Measurements from ENCODE around the gene DENND4C. TPM values are rescaled to one million over a fixed set of nuclear protein-coding genes. Genes with fewer than 3 reads are reported as not detected.

Gene DENND4C
- total RNA-seq, 1 experiment from 2014 or later: 14.8 TPM

DNA sequence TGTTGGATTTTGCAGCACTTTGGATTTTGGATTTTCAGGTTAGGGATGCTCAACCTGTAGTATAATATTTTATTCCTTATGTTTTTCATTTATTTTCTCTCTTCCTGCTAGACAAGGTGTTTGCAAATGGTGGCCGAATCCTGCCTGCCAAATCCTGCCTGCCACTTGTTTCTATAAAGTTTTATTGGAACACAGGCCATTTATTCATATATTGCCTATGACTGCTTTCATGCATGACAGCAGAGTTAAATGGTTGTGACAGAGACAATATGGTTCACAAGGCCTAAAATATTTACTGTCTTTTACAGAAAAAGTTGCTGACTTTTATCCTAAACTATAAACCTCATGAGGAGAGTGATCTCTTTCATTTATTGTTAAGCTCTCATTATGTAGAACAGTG is 72.7 kb downstream of the DENND4C start:
- DNase-seq (ENCODE audit: low read depth in 1 of 2, low spot score in 2 of 2): no peak
- Histone ChIP-seq H3K27me3 (replicated peaks) (no peaks in the 10 kb centered on the region), H3K27ac (no peak overlapping the region), H3K9me3 (replicated peaks) (no peaks in the 10 kb centered on the region), H3K4me3 (no peak overlapping the region), H3K4me1 (replicated peaks) (no peaks in the 10 kb centered on the region), H3K36me3 (no peaks in the 10 kb centered on the region)

DNA sequence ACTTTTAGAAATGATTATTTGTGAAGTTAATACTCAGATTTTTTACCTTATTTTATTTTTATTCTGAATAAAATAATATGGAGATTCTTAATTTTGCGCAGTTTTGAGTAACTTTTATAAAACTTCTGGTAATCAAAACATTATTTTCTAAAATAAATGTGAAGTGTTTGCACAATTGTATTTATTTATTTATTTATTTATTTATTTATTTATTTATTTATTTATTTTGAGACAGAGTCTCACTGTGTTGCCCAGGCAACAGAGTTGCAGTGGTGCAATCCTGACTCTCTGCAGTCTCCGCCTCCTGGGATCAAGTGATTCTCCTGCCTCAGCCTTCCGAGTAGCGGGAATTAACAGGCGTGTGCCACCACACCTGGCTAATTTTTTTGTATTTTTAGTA is 76.1 kb downstream of the DENND4C start:
- Histone ChIP-seq H3K27ac (no peak overlapping the region), H3K4me3 (no peak overlapping the region), H3K27me3 (replicated peaks) (no peaks in the 10 kb centered on the region), H3K36me3 (no peaks in the 10 kb centered on the region), H3K9me3 (replicated peaks) (no peaks in the 10 kb centered on the region), H3K4me1 (replicated peaks) (no peaks in the 10 kb centered on the region)
- no peak for DNase-seq (ENCODE audit: low read depth in 1 of 2, low spot score in 2 of 2)

DNA sequence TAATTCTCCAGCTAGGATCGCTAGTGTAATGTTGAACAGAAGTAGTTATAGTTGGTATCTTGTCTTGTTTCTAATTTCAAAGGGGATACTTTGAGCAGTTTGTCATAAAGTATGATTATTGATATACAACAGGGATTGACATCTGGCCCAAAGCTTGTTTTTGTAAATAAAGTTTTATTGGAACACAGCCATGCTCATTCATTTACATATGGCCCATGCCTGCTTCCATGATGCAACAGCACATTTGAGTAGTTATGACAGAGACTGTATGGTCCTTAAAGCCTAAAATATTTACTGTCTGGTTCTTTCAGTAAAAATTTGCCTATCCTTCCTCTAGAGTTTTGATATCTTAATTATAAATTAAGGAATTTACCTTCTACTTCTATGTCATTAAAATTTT is 79.8 kb downstream of the DENND4C start:
- DNase-seq (ENCODE audit: low read depth in 1 of 2, low spot score in 2 of 2): no peak
- no peaks in the 10 kb centered on the region for H3K36me3 ChIP-seq
- H3K4me1 ChIP-seq (replicated peaks): no peaks in the 10 kb centered on the region
- H3K4me3 ChIP-seq: no peak overlapping the region
- H3K9me3 ChIP-seq (replicated peaks): no peaks in the 10 kb centered on the region
- no peaks in the 10 kb centered on the region for H3K27me3 ChIP-seq (replicated peaks)
- no peak overlapping the region for H3K27ac ChIP-seq

DNA sequence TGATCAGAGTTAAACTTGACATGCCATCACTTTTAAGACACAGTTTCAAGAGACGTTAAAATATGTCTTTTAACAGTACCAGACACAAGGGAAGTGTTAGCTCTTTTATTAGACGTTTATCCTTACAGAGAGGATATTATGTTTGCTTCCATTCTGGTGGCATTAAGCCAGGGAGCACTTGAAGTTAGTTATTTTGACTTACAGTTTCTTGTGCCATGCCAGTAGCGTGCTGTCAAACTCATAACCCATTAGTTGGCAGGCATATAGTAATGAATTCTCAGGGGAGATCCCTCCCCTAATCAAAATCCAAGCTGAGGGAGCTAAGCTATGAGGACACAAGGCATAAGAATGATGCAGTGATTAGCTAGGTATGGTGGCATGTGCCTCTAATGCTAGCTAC is 83.1 kb downstream of the DENND4C start:
- DNase-seq (ENCODE audit: low read depth in 1 of 2, low spot score in 2 of 2): no peak
- Histone ChIP-seq H3K27ac (no peak overlapping the region), H3K4me3 (no peak overlapping the region), H3K9me3 (replicated peaks) (no peaks in the 10 kb centered on the region), H3K36me3 (no peaks in the 10 kb centered on the region), H3K4me1 (replicated peaks) (no peaks in the 10 kb centered on the region), H3K27me3 (replicated peaks) (no peaks in the 10 kb centered on the region)

DNA sequence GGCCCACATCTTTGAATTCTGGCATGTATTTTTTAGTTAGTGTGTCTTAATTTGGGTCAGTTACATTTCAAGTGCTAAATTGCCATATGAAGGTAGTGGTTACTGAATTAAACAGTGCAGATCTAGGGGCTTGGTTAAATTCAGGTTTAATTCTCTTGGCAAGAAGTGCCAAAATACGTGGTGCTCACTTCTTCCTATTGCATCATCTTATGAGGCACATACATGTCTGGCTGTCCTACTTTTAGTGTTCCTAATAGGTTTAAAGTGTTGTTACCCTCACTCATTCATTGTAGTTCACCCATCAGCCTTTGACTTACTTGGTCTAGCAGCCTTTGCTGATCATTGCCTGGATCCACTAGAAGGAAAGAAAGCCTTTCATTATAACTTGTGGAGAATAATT is 90.0 kb downstream of the DENND4C start:
- Histone ChIP-seq H3K9me3 (replicated peaks) (no peaks in the 10 kb centered on the region), H3K4me1 (replicated peaks) (no peaks in the 10 kb centered on the region), H3K27me3 (replicated peaks) (no peaks in the 10 kb centered on the region), H3K27ac (no peak overlapping the region), H3K4me3 (no peak overlapping the region), H3K36me3 (no peaks in the 10 kb centered on the region)
- DNase-seq (ENCODE audit: low read depth in 1 of 2, low spot score in 2 of 2): no peak

DNA sequence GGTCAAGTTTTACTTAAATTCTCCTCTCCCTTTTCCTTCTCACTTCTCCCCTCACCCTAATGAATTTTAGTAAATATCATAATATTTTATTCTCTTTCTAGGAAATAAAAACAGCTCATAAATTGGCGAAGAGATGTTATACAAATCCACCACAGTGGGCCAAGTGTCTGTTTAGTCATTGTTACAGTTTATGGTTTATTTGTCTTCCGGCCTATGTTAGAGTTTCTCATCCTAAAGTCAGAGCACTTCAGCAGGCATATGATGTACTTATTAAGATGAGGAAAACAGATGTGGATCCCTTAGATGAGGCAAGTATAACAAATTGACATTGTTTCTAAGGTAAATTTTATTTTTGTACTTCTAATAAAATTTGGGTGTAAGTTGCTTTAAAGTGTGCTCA is 101.4 kb downstream of the DENND4C start:
- Histone ChIP-seq H3K4me3 (no peak overlapping the region), H3K4me1 (replicated peaks) (no peaks in the 10 kb centered on the region), H3K27ac (no peak overlapping the region), H3K36me3 (no peaks in the 10 kb centered on the region), H3K9me3 (replicated peaks) (no peaks in the 10 kb centered on the region), H3K27me3 (replicated peaks) (no peaks in the 10 kb centered on the region)
- DNase-seq (ENCODE audit: low read depth in 1 of 2, low spot score in 2 of 2): no peak

DNA sequence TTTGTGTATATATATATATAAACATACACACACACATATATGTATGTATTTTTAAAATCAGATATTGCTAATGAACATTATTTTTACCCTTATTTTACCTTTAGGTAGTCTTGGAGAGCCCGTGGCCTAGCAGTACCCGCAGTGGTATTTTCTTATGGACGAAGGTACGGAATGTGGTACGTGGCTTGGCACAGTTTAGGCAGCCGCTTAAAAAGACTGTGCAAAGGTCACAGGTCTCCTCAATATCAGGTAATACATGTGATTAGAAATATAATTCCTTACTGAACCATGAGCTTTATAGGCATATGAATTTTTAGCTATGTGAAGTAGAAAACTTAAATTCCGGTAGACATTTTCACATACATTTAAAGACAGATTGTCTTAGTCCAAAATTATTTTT is 105.7 kb downstream of the DENND4C start:
- Histone ChIP-seq H3K27me3 (replicated peaks) (no peaks in the 10 kb centered on the region), H3K9me3 (replicated peaks) (no peaks in the 10 kb centered on the region), H3K36me3 (no peaks in the 10 kb centered on the region), H3K27ac (no peak overlapping the region), H3K4me1 (replicated peaks) (no peaks in the 10 kb centered on the region), H3K4me3 (no peak overlapping the region)
- DNase-seq (ENCODE audit: low read depth in 1 of 2, low spot score in 2 of 2): no peak

DNA sequence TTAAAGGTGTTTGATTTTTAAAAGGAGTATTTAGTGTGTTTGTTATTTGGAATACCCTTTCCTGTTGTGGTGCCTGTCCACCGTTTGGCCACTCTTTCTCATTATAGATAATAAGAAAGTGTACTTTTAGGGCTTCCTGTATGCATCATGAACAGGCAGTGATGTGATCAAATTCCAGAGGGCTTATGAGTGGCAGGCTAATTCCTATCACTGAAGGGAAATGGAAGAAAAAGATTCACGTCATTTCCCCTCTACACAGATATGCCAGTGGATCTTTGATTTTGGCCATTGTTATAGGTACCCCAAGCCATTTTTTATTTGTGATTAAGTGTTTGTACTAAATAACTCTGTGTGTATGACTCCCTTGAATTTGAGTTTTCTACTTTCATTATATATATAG is 112.5 kb downstream of the DENND4C start:
- Histone ChIP-seq H3K9me3 (replicated peaks) (no peaks in the 10 kb centered on the region), H3K4me3 (no peak overlapping the region), H3K27me3 (replicated peaks) (no peaks in the 10 kb centered on the region), H3K27ac (no peak overlapping the region), H3K4me1 (replicated peaks) (no peaks in the 10 kb centered on the region), H3K36me3 (no peaks in the 10 kb centered on the region)
- no peak for DNase-seq (ENCODE audit: low read depth in 1 of 2, low spot score in 2 of 2)

DNA sequence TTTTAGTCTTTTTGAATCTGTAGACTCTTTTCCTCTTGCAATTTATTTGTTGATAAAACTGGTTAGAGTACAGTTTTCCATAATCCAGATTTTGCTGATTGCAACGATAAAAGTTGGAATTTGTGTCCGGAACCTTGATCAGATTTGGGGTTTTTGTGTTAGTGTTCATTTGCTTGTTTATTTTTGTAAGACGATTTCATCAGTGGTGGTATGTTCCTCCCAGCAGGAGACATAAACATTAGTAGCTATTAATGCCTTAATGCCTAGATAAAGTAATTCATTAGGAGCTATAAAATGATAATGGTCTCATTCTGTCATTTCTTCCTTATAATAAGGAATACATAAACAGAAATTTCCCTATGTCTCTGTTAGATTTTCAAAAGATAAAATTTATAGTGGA is 128.2 kb downstream of the DENND4C start:
- no peaks in the 10 kb centered on the region for H3K4me1 ChIP-seq (replicated peaks)
- no peaks in the 10 kb centered on the region for H3K27me3 ChIP-seq (replicated peaks)
- no peaks in the 10 kb centered on the region for H3K9me3 ChIP-seq (replicated peaks)
- H3K36me3 ChIP-seq: no peaks in the 10 kb centered on the region
- DNase-seq (ENCODE audit: low read depth in 1 of 2, low spot score in 2 of 2): no peak
- H3K4me3 ChIP-seq: no peak overlapping the region
- H3K27ac ChIP-seq: no peak overlapping the region

DNA sequence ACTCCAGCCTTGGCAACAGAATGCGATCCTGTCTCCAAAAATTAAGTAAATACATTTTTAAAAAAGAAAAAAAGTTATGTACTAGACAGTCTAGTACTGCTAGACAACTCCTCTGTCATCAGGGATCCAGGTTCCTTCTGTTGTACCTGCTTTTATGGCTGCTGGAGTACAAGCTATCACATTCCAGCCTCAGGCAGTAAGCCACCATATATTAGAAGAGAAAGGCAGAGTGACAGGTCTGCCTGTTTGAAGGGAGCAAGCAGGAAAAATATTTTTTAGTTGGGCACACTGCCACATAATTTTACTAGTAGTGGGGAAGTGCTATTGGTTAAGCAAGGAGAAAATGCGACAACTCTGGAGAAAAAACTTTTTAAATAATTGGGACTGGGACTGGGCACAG is 138.6 kb downstream of the DENND4C start:
- H3K9me3 ChIP-seq (replicated peaks): no peaks in the 10 kb centered on the region
- H3K4me3 ChIP-seq: no peak overlapping the region
- H3K36me3 ChIP-seq: peaks cover 9% of the 10 kb centered on the region
- H3K27me3 ChIP-seq (replicated peaks): no peaks in the 10 kb centered on the region
- H3K4me1 ChIP-seq (replicated peaks): no peaks in the 10 kb centered on the region
- DNase-seq (ENCODE audit: low read depth in 1 of 2, low spot score in 2 of 2): no peak
- H3K27ac ChIP-seq: no peak overlapping the region

DNA sequence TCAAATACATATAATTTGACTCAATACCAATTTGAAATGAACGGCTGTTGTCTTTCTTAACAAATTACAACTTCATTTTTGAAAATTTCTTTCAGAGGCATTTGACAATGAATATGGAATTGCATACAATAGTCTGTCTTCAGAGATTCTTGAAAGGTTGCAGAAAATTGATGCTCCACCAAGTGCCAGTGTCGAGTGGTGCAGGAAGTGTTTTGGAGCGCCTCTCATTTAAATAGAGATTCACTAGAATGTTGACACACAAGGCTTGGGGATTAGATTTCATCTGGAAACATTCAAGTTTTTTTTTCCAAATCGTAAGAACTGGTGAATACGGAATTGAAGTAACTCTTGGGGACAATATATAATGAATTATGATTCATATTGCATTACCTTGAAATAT is 141.4 kb downstream of the DENND4C start:
- no peak for DNase-seq (ENCODE audit: low read depth in 1 of 2, low spot score in 2 of 2)
- no peak overlapping the region for H3K4me3 ChIP-seq

DNA sequence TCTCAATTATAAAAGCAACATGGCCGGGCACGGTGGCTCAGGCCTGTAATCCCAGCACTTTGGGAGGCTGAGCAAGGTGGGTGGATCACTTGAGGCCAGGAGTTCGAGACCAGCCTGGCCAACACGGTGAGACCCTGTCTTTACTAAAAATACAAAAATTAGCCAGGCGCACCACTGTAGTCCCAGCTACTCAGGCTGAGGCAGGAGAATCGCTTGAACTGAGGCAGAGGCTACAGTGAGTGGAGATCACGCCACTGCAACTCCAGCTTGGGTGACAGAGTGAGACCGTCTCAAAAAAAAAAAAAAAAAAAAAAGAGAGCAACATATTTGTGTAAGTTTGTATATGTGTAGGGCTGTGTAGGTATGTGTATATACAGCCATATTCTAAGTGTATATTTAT is 142.1 kb downstream of the DENND4C start:
- Histone ChIP-seq H3K27me3 (replicated peaks) (no peaks in the 10 kb centered on the region), H3K9me3 (replicated peaks) (no peaks in the 10 kb centered on the region), H3K27ac (no peak overlapping the region), H3K36me3 (peaks cover 44% of the 10 kb centered on the region), H3K4me3 (no peak overlapping the region), H3K4me1 (replicated peaks) (no peaks in the 10 kb centered on the region)
- no peak for DNase-seq (ENCODE audit: low read depth in 1 of 2, low spot score in 2 of 2)

More for the DNA sequence above, 141.4 kb downstream of the DENND4C start:
- Histone ChIP-seq H3K36me3 (peaks cover 37% of the 10 kb centered on the region), H3K4me1 (replicated peaks) (no peaks in the 10 kb centered on the region), H3K27ac (no peak overlapping the region), H3K9me3 (replicated peaks) (no peaks in the 10 kb centered on the region), H3K27me3 (replicated peaks) (no peaks in the 10 kb centered on the region)

DNA sequence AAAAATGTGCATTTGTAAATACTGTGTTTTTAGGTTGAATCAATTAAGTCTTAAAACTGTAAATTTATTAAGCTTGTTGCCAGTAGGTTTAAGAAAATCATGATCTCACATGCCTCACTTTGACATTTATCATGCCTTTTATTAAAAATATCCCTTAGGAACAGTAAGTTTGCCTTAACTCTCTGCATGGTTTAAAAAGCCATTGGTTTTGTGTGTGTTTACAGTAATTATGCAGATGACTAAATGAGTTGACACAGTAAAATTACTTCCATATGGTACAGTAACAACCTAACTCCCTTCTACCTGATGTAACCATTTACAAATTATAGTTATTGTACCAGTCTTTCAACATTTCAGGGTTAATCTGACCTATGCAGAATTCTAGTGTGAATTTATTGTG is 143.0 kb downstream of the DENND4C start:
- Histone ChIP-seq H3K36me3 (peaks cover 53% of the 10 kb centered on the region), H3K4me1 (replicated peaks) (peaks cover 5% of the 10 kb centered on the region; the same call in 1 of the 2 replicates)

DNA sequence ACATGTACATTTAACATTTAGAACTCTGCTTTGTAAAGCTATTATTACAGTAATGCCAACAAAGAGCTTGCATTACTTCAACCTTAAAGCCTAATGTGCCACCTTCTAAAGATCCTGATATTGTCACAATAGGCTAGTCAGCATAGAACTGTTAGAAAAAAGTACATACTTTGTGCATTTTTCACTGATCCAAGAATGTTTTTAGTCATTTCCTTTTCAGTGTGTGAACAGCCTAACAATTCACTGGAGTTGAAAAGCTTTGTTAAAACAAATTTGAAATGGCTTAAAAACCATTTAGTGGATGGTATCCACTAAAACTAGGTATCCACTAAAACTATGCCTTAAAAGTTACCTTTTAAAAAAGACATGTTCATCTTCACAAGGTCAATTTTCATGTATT is 145.0 kb downstream of the DENND4C start:
- no peaks in the 10 kb centered on the region for H3K27me3 ChIP-seq (replicated peaks)
- no peak overlapping the region for H3K4me3 ChIP-seq
- peaks cover 70% of the 10 kb centered on the region for H3K36me3 ChIP-seq
- DNase-seq (ENCODE audit: low read depth in 1 of 2, low spot score in 2 of 2): no peak
- H3K27ac ChIP-seq: no peak overlapping the region
- H3K9me3 ChIP-seq (replicated peaks): no peaks in the 10 kb centered on the region
- H3K4me1 ChIP-seq (replicated peaks): peaks cover 7% of the 10 kb centered on the region; the same call in 1 of the 2 replicates

More for the DNA sequence above, 143.0 kb downstream of the DENND4C start:
- Histone ChIP-seq H3K27ac (no peak overlapping the region), H3K27me3 (replicated peaks) (no peaks in the 10 kb centered on the region), H3K4me3 (no peak overlapping the region), H3K9me3 (replicated peaks) (no peaks in the 10 kb centered on the region)
- DNase-seq (ENCODE audit: low read depth in 1 of 2, low spot score in 2 of 2): no peak

DNA sequence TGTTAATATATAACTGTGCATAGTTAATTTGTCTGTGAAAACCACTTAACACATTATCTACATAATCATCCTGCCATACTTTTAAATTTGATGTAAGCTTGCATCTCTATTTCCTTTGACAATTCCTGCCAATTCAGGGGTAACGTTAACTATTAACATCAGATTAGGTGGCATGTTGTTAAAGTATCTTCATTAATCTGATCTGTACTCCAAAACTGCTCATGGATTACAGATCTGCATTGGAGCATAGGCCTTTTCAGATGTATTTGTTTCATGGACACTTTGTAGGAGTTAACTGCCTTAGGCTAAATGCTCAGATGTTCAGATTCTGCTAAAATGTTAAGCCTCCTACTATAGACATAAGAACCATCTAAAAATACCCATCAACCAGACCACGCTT is 146.4 kb downstream of the DENND4C start:
- no peak for DNase-seq (ENCODE audit: low read depth in 1 of 2, low spot score in 2 of 2)
- Histone ChIP-seq H3K9me3 (replicated peaks) (no peaks in the 10 kb centered on the region), H3K27me3 (replicated peaks) (no peaks in the 10 kb centered on the region), H3K4me1 (replicated peaks) (peaks cover 14% of the 10 kb centered on the region), H3K4me3 (no peak overlapping the region), H3K27ac (no peak overlapping the region), H3K36me3 (peaks cover 70% of the 10 kb centered on the region)

Data from SJSA1 (cell line).